GM19463 (cell line): ENCODE data around the gene APBB2.

Experiments
- ATAC-seq: cut with Tn5 transposase; IDR thresholded peaks from one replicate; pipeline ENCODE4 v1.9.1; 2021; ENCODE audit warnings: mild to moderate bottlenecking, moderate library complexity; ENCODE audit not compliant: unreplicated experiment

APBB2 gene

GRCh38 chr4:41196633-41197332 lies 17.6 kb downstream of the APBB2 start:
- no peak for ATAC-seq

GRCh38 chr4:41192136-41192535 lies 22.2 kb downstream of the APBB2 start:
- no peak for ATAC-seq

GRCh38 chr4:41189666-41190065 lies 24.7 kb downstream of the APBB2 start:
- no peak for ATAC-seq

- no peak for ATAC-seq
Measured at GRCh38 chr4:41189076-41189475, 25.3 kb downstream of the APBB2 start.

GRCh38 chr4:41185614-41186592 lies 28.4 kb downstream of the APBB2 start:
- no peak for ATAC-seq

- ATAC-seq: no peak
Measured at GRCh38 chr4:41184009-41184408, 30.3 kb downstream of the APBB2 start.

- no peak for ATAC-seq
Measured at GRCh38 chr4:41183021-41183553, 31.3 kb downstream of the APBB2 start.

GRCh38 chr4:41181037-41181436 lies 33.3 kb downstream of the APBB2 start:
- no peak for ATAC-seq

GRCh38 chr4:41179498-41180195 lies 34.7 kb downstream of the APBB2 start:
- no peak for ATAC-seq

GRCh38 chr4:41178372-41179370 lies 35.7 kb downstream of the APBB2 start:
- no peak for ATAC-seq

GRCh38 chr4:41177016-41177415 lies 37.3 kb downstream of the APBB2 start:
- no peak for ATAC-seq

GRCh38 chr4:41176340-41176739 lies 38.0 kb downstream of the APBB2 start:
- ATAC-seq: no peak

GRCh38 chr4:41175794-41176193 lies 38.5 kb downstream of the APBB2 start:
- no peak for ATAC-seq

GRCh38 chr4:41174444-41174843 lies 39.9 kb downstream of the APBB2 start:
- no peak for ATAC-seq

GRCh38 chr4:41172786-41173185 lies 41.6 kb downstream of the APBB2 start:
- no peak for ATAC-seq

GRCh38 chr4:41169256-41169800 lies 45.0 kb downstream of the APBB2 start:
- no peak for ATAC-seq

GRCh38 chr4:41167191-41167590 lies 47.2 kb downstream of the APBB2 start:
- no peak for ATAC-seq

- ATAC-seq: no peak
Measured at GRCh38 chr4:41164405-41164804, 49.9 kb downstream of the APBB2 start.

- no peak for ATAC-seq
Measured at GRCh38 chr4:41161355-41161754, 53.0 kb downstream of the APBB2 start.

- ATAC-seq: no peak
Measured at GRCh38 chr4:41160856-41161255, 53.5 kb downstream of the APBB2 start.
